Forelimb muscle (tissue), 1 donor: ENCODE data around the gene DNASE1L1. TPM values are rescaled to one million over a fixed set of nuclear protein-coding genes. Genes with fewer than 3 reads are reported as not detected.

Source experiments
- DNase-seq: peaks from one replicate; pipeline ENCODE4 v3.0.0-alpha.2; 2013; ENCODE audit warnings: low read depth
- polyA plus RNA-seq: library from polyadenylated mRNA; unstranded; fragments of 120-200 nt; gene quantifications from one replicate; pipeline ENCODE4 v1.2.1, GENCODE V29; 2013; ENCODE audit not compliant: insufficient read length

The DNASE1L1 gene, protein sequence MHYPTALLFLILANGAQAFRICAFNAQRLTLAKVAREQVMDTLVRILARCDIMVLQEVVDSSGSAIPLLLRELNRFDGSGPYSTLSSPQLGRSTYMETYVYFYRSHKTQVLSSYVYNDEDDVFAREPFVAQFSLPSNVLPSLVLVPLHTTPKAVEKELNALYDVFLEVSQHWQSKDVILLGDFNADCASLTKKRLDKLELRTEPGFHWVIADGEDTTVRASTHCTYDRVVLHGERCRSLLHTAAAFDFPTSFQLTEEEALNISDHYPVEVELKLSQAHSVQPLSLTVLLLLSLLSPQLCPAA
- polyA plus RNA-seq: 48.6 TPM

DNA sequence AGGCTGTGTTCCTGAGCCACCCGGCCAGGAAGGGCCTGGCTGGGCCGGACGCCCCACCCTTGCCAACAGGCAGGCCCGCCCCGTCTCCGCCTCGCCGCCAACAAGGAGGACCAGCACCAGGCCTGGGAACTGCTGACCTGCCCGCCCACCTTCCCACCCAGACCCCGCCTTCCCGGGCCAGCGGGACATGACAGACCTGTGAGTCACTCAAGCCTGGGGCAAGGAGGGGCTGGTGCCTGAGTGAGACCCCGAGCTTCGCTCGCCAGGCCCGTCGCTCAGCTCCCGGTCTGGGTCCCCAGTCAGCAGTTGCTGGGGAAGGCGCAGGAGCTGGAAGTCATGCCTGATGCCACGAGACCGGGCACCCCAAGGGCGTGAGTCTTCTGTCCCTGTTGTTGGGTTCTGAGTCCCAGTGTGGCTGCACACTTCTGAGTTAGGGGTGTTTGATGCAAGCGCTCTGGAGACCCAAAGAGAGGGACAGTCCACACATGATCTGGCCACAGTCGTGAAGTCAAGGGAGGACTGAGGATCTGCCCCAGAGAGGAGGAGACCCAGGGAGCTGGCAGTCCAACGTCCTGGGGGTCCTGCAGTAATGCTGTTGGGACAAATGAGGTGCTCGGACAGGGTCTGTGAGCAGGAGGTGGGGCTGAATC is at the start of gene DNASE1L1:
Gene DNASE1L1, minus strand, starts transcription at position 33 of the 650 bp plus-strand sequence. CDS start 3,686 bp downstream, outside the sequence.
- no peak for DNase-seq

DNA sequence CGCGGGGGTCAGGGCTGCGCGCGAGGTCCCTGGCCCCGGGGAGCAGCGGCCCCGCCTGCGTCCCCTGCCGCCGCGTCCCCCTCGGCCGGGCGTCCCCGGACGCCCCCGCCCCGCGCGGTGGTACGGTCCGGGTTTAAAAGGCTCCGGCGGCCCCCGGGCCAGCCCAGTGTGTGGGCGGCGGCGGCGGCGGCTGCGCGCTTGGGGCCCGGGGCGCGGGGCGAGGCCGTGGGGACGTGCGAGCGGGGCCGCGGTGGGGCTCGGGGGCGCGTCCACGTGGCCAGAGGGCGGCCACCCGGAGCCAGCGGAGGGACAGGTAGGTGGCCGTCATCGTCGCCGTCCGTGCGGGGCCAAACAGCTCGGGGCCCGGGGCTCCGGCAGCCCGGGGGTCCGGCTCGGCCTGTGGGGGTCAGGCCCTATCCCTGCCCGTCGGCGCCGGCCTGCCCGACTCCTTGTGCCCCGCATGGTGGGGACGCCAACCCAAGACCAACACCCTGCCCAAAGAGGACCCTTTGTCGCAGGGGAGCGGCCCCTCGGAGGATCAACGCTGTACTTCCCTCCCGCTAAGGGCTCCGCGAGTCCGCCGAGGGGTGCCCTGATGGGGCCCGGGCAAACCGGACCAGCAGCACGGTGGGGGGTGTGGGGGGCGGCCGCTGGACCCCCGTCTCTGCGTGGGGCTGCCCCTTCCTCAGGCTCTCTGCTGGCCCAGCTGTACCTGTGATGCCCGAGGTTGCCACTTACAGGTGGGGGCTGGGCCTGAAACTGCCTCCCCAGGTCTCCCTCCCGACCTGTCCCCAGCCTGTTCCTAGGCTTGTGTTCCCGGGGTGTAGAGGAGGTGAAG is 49.3 kb upstream of the DNASE1L1 start, which contains the start of gene PLXNA3:
Gene PLXNA3, plus strand, starts transcription at position 166 of the 838 bp plus-strand sequence. CDS start 1,903 bp downstream, outside the sequence.
- no peak for DNase-seq

DNA sequence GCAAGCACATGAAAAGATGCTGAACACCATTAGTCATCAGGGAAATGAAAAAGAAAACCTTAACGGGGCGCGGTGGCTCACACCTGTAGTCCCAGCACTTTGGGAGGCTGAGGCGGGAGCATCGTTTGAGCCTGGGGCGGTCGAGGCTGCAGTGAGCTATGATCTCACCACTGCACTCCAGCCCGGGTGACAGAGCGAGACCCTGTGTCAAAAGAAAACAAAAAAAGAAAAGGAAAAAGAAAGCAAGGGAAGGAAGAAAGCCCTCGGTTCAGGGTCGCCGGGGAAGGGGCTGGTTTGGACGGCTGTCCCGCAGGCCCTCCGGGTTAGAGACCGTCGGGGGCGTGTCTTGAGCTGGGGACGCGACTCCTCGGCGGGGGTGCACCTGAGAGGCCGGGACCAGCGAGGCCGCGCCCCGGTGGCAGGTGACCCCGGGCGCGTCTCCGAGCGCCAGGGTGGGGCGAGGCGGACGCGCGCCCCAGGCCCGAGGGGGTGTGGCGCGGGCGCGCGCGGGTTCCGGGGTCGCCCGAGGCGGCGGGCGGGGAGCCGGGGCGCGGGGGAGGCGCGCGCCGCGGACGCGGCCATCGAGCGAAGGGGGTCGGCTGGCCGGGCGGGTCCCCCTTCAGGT is 48.5 kb upstream of the DNASE1L1 start:
- DNase-seq: no peak

DNA sequence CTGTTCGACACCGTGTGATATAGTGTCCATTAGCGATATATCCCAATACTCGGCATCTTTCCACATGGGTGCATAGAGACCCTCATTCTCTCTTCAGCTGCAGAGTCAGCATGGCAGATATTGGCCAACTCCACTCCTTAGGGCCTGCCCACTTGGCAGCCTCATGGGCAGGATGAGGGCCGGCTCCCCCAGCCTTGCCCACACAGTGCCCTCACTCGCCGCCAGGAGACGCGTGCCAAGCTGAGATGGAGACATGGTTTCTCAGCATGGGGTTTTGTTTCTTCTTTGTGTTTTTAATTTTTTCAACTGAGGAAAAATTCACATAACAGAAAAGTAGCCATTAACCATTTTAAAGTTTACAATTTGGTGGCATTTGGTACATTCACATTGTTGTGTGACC is 43.8 kb upstream of the DNASE1L1 start:
- DNase-seq: no peak

DNA sequence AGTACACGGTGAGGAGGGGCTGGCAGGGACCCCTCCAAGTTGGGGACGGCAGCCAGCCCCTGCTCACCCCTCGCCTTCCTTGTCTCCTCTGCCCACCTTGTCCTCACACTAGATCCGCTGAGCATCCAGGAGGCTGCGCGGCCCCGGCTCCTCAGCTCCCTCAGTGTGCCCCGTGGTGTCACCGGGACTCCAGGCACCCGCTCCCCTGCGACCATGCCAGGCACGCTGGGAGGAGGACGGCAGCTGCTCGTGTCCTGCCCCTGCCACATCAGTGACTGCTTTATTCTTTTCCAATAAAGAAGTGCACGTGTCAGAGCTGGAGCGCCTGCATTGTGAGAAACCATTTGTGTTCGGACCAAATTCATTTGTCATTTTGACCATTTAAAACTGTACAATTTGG is 41.3 kb upstream of the DNASE1L1 start:
- no peak for DNase-seq

DNA sequence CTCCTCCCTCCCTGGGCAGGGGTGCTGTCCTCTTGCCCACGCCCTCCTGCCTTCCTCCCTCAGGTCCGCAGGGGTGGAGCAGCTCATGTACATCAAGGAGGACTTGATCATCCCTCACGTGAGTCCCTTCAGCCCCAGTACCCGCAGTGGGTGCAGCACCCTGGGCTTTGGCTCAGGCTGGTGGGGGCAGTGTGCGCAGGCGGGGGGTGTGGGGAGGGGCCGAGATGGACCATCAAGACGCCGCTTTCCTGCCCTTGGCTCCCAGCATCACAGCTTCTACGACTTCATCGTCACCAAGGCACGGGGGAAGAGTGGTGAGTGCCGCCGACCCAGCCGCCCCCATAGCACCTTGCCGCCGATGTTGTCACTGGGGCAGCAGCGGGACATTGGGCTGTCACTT is 40.6 kb upstream of the DNASE1L1 start:
- DNase-seq: no peak

DNA sequence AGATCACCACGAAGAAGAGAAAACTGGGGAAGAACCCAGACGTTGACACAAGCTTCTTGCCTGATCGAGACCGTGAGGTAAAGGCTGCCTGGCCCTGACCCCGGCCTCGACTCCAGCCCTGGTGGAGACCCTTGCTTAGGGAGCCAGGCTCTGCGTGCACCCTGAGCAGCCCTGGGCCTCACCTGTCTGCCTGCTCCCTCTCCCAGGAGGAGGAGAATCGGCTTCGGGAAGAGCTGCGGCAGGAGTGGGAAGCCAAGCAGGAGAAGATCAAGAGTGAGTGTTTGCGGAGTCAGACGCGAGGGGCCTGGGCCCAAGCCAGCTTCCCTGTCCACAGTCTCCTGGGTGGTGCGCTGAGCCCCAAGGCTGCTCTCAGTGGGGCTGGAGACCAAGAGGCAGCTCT is 39.4 kb upstream of the DNASE1L1 start:
- DNase-seq: no peak

DNA sequence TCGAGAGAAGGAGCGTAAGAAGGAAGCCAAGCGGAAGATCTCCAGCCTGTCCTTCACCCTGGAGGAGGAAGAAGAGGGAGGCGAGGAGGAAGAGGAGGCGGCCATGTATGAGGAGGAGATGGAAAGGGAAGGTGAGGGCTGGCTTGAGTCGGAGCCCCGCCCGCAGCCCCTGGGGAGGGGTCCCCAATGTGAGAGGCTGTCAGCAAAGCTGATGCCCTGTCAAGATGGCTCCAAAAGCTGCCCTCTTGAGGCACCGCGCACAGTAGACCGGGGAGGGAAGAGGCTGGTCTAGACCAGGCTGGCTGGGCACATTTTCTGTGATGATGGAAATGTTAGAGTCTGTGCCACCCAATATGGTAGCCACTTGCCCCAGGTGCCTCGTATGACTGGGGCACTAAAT is 37.4 kb upstream of the DNASE1L1 start:
- no peak for DNase-seq

DNA sequence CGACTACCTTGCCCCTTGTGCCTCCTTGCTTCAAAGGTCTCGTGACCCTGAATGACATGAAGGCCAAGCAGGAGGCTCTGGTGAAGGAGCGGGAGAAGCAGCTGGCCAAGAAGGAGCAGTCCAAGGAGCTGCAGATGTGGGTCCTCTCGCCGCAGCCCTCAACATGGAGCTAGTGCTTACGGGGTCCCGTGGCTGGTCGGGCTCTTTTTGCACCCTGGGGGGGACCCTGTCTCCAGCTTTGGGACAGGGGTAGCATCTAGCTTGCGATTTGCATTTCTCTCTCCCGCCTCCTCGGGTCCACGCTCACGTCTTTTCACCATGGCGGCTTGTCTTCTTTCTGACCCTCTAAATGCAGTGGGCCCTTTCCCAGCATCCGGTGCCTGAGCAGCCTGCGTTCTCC is 36.7 kb upstream of the DNASE1L1 start:
- DNase-seq: no peak

DNA sequence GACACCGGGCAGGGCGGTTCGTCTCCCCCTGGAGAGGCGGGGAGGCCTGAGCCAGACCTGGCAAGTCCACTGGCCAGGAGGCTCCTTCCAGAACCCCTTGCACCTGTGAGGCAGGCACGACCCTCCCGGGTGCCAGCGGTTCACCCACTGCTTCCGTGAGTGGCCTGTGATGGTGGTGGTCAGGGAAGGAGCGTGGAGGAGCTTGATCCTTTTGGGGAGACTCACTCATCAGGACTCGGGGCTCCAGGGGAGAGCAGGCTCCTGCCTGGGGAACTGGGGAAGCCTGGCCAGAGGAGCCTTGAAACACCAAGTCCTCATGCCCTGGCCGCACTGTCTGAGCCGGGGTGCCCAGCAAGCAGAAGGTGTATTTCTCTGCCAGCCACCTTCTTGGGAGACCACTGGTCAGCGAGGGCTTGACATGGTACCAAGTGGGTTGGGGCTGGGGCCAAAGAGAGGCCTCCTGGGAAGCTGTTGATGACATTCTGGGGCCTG is 35.7 kb upstream of the DNASE1L1 start:
- no peak for DNase-seq

DNA sequence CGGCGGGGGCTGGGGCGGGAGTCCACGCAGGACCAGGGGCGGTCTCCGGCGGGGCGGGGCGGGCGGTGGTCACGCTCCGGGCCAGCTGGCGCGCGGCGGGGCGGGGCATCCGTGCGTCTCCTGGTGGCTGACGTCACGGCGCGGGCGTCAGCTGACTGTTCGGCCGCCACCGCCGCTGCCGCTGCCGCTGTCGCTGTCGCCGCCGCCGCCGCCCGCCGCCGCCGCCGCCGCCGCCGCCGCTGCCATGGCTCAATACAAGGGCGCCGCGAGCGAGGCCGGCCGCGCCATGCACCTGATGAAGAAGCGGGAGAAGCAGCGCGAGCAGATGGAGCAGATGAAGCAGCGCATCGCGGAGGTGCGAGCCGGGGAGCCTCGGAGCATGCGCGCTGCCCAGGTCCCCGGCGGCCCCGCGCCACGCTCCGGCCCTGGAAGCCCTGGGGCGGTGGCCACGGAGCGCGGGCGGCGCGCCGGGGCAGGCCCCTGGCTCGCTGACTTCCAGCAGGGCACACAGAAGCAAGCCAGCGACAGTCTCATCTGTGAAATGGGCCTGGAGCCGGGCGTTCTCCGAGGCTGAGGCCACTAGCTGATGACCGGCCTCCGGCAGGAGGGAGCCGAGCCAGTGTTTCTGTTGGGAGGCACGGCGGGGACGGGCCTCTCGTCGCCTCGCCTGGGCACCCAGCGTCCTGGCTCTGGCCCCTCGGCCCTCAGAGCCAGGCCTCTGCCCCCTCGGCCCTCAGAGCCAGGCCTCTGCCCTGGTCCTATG is 35.1 kb upstream of the DNASE1L1 start, which contains the start of gene FAM50A:
Gene FAM50A, plus strand, starts transcription at position 150 of the 763 bp plus-strand sequence. Its CDS starts 95 bp downstream, at position 245.
- DNase-seq: no peak

DNA sequence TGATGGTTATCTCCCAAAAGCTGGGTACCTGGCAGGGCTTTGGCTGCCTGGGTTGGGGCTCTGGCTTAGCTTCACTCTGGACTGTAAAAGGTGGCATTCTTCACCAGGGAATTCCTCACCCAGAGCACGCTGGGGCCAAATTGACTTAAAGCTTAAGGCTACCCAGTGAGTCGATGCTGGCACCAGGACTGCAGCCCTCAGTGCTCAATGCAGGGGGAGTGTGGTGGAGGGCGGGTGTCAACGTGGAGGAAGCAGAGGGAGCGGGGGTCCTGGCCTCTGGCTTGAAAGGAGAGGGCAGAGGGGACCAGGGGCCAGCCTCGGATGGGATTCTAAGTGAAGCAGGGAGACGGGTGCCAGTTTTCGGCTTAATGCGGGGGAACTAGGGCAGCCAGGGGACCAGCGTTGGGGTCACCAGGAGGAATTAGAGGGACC is 34.4 kb upstream of the DNASE1L1 start:
- DNase-seq: no peak

DNA sequence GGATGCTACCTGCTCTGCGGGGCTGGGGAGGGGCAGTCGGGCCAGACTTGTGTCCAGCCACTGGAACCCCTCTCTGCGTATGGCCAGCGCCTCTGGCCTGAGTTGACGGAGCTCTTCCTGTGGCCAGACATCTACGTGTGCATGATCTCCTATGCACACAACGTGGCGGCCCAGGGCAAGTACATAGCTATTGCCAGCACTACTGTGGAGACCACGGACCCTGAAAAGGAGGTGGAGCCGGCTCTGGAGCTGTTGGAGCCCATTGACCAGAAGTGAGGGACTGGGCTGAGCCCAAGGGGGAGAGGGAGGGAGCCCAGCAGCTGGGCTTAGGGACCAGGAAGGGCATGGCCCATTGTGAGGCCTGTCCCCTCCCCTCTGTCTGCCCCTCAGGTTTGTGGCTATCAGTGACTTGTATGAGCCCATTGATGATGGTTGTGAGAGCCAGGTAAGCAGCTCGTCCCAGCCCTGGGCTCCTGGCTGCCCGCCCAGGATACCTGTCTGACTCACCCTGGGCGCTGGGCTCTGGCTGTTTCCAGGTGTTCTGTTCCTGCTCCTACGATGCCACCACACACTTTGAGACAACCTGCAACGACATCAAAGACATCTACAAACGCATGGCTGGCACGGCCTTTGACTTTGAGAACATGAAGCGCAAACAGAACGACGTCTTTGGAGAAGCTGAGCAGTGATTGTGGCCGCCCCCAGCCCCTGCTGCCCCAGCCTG is 33.1 kb upstream of the DNASE1L1 start:
- DNase-seq: no peak

DNA sequence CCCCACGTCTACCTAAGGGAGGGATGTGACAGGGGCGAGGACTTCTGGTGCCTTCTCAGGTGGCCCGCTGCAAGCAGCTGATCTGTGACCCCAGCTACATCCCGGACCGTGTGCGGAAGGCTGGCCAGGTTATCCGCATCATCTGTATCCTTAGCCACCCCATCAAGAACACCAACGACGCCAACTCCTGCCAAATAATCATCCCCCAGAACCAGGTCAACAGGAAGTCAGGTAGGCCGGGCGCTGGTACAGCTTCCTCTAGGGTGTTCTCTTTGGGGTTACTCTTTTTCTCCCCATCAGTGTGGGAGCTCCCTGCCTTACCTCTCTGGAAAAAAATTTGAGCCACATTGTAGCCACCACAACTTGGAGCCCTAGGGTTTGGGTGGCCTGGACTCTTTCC is 32.5 kb upstream of the DNASE1L1 start:
- no peak for DNase-seq

DNA sequence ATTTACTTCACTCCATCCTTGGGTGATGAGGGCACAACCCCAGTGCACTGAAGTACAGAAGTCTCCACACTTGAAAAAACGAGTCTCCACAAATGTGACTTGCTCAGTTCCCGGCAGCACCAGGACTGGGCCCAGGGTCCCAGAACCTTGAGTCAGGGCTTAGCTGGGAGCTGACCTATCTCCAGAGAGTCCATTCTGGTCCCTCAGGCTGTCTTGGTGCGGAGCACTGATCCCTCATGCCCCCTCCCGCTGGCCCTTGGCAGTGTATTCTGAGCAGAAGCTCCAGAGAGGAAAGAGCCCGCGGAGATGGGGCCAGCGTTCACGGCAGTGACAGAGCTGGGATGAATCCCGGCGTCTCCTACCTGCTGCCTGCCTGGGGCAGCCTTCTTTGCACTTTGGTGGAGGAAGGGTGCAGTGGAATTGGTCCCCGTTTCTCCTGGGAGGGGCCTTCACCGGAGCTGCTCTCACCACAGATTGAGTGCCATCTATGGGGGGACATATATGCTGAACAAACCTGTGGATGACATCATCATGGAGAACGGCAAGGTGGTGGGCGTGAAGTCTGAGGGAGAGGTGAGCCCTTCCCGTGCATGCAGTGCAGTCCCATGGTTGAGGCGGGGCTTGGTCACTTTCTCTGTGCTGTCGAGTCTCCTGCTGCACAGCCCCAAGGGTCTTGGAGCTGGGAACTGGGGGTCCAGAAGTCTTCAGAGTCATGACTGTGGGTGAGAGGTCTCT is 31.7 kb upstream of the DNASE1L1 start:
- no peak for DNase-seq

DNA sequence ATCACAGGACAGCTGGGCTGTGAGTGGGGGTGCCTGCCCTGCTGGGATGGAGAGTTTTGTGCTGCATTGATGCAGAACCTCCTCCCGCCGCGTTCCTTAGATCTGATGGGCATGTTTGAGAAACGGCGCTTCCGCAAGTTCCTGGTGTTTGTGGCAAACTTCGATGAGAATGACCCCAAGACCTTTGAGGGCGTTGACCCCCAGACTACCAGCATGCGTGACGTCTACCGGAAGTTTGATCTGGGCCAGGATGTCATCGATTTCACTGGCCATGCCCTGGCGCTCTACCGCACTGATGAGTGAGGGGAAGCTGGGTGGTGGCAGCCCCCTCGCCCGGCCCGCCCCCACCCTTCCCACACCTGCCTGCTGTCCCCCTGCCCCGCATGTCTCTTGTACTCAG is 30.8 kb upstream of the DNASE1L1 start:
- no peak for DNase-seq

DNA sequence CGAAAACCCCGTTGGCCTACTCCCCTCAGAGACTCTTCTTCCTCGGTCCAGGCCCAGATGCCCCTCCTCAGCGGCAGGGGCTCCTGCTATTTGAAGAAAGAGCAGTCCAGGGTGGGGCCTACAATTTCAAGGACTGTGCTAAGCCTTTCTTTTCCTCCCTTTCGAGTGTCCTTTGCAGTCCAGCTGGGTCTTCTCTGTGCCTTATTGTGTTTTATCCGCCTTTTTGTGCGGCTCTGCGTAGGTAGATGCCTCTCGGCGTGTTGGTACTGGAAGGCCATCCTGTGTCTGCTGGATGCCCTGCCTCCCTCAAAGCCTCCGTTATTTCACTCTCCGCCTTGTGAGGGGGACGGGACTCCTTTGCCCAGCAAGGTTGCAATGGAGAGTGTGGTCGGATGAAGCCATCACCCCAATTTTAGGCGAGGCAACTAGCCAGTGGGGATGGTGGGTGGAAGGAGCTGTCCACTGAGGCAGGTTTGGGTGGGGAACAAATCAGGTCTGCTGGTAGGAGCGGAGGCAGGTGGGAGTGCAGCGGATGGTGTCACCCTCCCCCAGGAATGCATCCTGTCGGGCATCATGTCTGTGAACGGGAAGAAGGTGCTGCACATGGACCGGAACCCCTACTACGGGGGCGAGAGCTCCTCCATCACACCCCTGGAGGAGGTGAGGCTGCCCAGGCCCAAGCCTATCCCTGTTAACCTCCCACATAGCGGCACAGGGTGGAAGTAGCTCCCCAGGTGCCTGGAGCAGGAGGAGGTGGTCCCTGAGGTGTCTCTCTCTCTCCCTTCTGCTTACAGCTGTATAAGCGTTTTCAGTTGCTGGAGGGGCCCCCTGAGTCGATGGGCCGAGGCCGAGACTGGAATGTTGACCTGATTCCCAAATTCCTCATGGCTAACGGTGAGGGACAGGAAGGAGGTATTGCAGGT is 29.2 kb upstream of the DNASE1L1 start:
- DNase-seq: no peak
